T-cell (primary cell): ENCODE results near the gene SLU7. TPM values are rescaled to one million over a fixed set of nuclear protein-coding genes. Genes with fewer than 3 reads are reported as not detected.

Experiments
- ATAC-seq, 4 experiments: fragments of 200-7000 bp in 3 of 4; fragments of 150-1000 bp in 1 of 4; cut with Tn5 transposase; replicated peaks in 1 of 4; 1 replicate in 3 of 4; 2 replicates in 1 of 4; pipeline ENCODE4 v1.10.0; 2021; ENCODE audit warnings: moderate library complexity in 3 of 4, mild to moderate bottlenecking in 2 of 4, moderate number of reproducible peaks in 1 of 4
- CTCF ChIA-PET, 2 donors: fragments of 300-600 bp; sonication (Branson Sonifier 250); formaldehyde crosslinking; loops; one replicate each; lab custom pipeline; 2022; ENCODE audit warnings: antibody characterized with exemption in 2 of 2; lab: Charles Lee
- POLR2A ChIA-PET, 2 donors: fragments of 300-600 bp; sonication (Branson Sonifier 250); formaldehyde crosslinking; loops; one replicate each; lab custom pipeline; 2022; ENCODE audit warnings: antibody characterized with exemption in 2 of 2; lab: Charles Lee
- DNase-seq, 35 experiments: peaks; one replicate each; pipeline versions ENCODE4 v3.0.0 to v3.0.0-alpha.2; 2013 to 2023
- H3K27ac ChIP-seq: one replicate; pipeline ENCODE4 v1.5.1; 2013; ENCODE audit warnings: low read length
- H3K27me3 ChIP-seq, 2 experiments: replicated peaks in 1 of 2; 1 replicate in 1 of 2; 2 replicates in 1 of 2; pipeline versions ENCODE4 v1.6.1 to v1.7.0; 2013; ENCODE audit warnings: low read length in 1 of 2, mixed read lengths in 1 of 2; ENCODE audit not compliant: control insufficient read depth in 2 of 2, insufficient read depth in 2 of 2; ENCODE audit errors: extremely low read depth in 1 of 2
- H3K36me3 ChIP-seq, 2 donors: 1 replicate in 1 of 2; 2 replicates in 1 of 2; pipeline versions ENCODE4 v1.6.1 to v1.7.0; 2013; ENCODE audit warnings: low read length in 1 of 2; ENCODE audit not compliant: control insufficient read depth in 2 of 2, insufficient read depth in 1 of 2; ENCODE audit errors: extremely low read depth in 1 of 2
- H3K4me1 ChIP-seq, 2 experiments: 1 replicate in 1 of 2; 2 replicates in 1 of 2; pipeline versions ENCODE4 v1.6.1 to v1.7.0; 2013; ENCODE audit warnings: low read length in 2 of 2, mixed read lengths in 1 of 2; ENCODE audit not compliant: insufficient read depth in 2 of 2, control insufficient read depth in 1 of 2; ENCODE audit errors: extremely low read depth in 1 of 2
- H3K4me3 ChIP-seq, 2 donors: 1 replicate in 1 of 2; 2 replicates in 1 of 2; pipeline versions ENCODE4 v1.5.1 to v1.7.0; 2013; ENCODE audit warnings: mild to moderate bottlenecking in 2 of 2, low read length in 1 of 2, moderate library complexity in 1 of 2; ENCODE audit not compliant: control insufficient read depth in 1 of 2; ENCODE audit errors: extremely low read depth in 1 of 2
- H3K9me3 ChIP-seq: 2 replicates; pipeline ENCODE4 v1.7.0; 2013
- H3K27ac Mint-ChIP-seq, 2 donors: one replicate each; pipeline ENCODE4 v1.8.0; 2020 to 2021; ENCODE audit warnings: mild to moderate bottlenecking in 2 of 2, mixed read lengths in 2 of 2
- H3K27me3 Mint-ChIP-seq, 2 donors: one replicate each; pipeline ENCODE4 v1.8.0; 2021 to 2022; ENCODE audit warnings: mixed read lengths in 2 of 2
- H3K36me3 Mint-ChIP-seq: one replicate; pipeline ENCODE4 v1.8.0; 2021; ENCODE audit warnings: mixed read lengths
- H3K4me1 Mint-ChIP-seq, 3 donors: one replicate each; pipeline ENCODE4 v1.8.0; 2020 to 2022; ENCODE audit warnings: mixed read lengths in 3 of 3, mild to moderate bottlenecking in 1 of 3
- H3K4me3 Mint-ChIP-seq, 3 donors: one replicate each; pipeline ENCODE4 v1.8.0; 2020 to 2022; ENCODE audit warnings: mild to moderate bottlenecking in 3 of 3, mixed read lengths in 3 of 3, moderate library complexity in 3 of 3
- H3K9me3 Mint-ChIP-seq, 3 donors: one replicate each; pipeline ENCODE4 v1.8.0; 2020 to 2022; ENCODE audit warnings: mixed read lengths in 3 of 3
- WGBS: methylation state at CpG from one replicate; pipeline ENCODE4 v1.1.5; 2013; ENCODE audit warnings: missing lambda C conversion rate; ENCODE audit not compliant: insufficient coverage; 5-methylcytosine and 5-hydroxymethylcytosine counted together
- total RNA-seq, 35 experiments: library from RNA in 6 of 35; stranded (reverse) in 6 of 35; fragments of 120-200 nt in 1 of 35; gene quantifications; one replicate each; pipeline versions ENCODE4 v1.2.1 to v1.2.4 and lab custom pipeline; 2013 to 2026

Gene SLU7
- total RNA-seq, 5 donors from 2014 or later (not counting 1 experiment from before 2014, with no cell fraction given): 64.9 to 76.8 (median 75.2) TPM

- WGBS: 21% methylated on average over 2 of the region's 4 CpGs
- H3K36me3 ChIP-seq: no peaks in the 10 kb centered on the region
- H3K4me3 ChIP-seq: no peak overlapping the region
- H3K4me1 ChIP-seq: no peaks in the 10 kb centered on the region
- H3K36me3 Mint-ChIP-seq: no peaks in the 10 kb centered on the region
- ChIA-PET CTCF (interaction anchor here (0.6 to 0.9 kb wide), 3 partner anchors 11 to 1106 kb away, joined by 3 to 4 read pairs (median 3); no protein-coding TSS in a partner anchor), POLR2A (no interaction called here)
- ATAC-seq (no peak), DNase-seq (no peak)
- H3K9me3 Mint-ChIP-seq: no peaks in the 10 kb centered on the region
- H3K4me1 Mint-ChIP-seq: no peaks in the 10 kb centered on the region
- no peak overlapping the region for H3K4me3 Mint-ChIP-seq
- H3K27ac ChIP-seq: no peak overlapping the region
- no peak overlapping the region for H3K27ac Mint-ChIP-seq
- no peaks in the 10 kb centered on the region for H3K9me3 ChIP-seq
- H3K27me3 Mint-ChIP-seq: peaks cover 30 to 31% of the 10 kb centered on the region in 2 donors
- no peaks in the 10 kb centered on the region for H3K27me3 ChIP-seq
Measured at GRCh38 chr5:160379511-160379910, 39.4 kb downstream of the SLU7 start.

GRCh38 chr5:160378330-160378729 lies 40.6 kb downstream of the SLU7 start:
- no peaks in the 10 kb centered on the region for H3K27me3 ChIP-seq
- no peaks in the 10 kb centered on the region for H3K9me3 ChIP-seq
- H3K4me3 Mint-ChIP-seq: no peak overlapping the region
- no peak overlapping the region for H3K27ac Mint-ChIP-seq
- no CpG with 5 or more reads among the region's 2 CpGs for WGBS
- H3K27ac ChIP-seq: no peak overlapping the region
- no peaks in the 10 kb centered on the region for H3K4me1 Mint-ChIP-seq
- no peaks in the 10 kb centered on the region for H3K4me1 ChIP-seq
- H3K4me3 ChIP-seq: no peak overlapping the region
- POLR2A ChIA-PET: no interaction called here
- ATAC-seq: no peak
- no peak for DNase-seq
- no peaks in the 10 kb centered on the region for H3K9me3 Mint-ChIP-seq
- CTCF ChIA-PET: no interaction called here
- H3K27me3 Mint-ChIP-seq: peaks cover 31 to 40% of the 10 kb centered on the region in 2 donors
- no peaks in the 10 kb centered on the region for H3K36me3 Mint-ChIP-seq
- no peaks in the 10 kb centered on the region for H3K36me3 ChIP-seq

GRCh38 chr5:160377651-160378050 lies 41.2 kb downstream of the SLU7 start:
- Histone ChIP-seq H3K9me3 (no peaks in the 10 kb centered on the region), H3K27me3 (no peaks in the 10 kb centered on the region), H3K27ac (no peak overlapping the region), H3K36me3 (no peaks in the 10 kb centered on the region), H3K4me3 (no peak overlapping the region), H3K4me1 (no peaks in the 10 kb centered on the region)
- WGBS: 67% methylated on average over 1 of the region's 5 CpGs
- Mint-ChIP-seq H3K36me3 (no peaks in the 10 kb centered on the region), H3K27me3 (peaks cover 37 to 47% of the 10 kb centered on the region in 2 donors), H3K9me3 (no peaks in the 10 kb centered on the region), H3K4me1 (no peaks in the 10 kb centered on the region), H3K4me3 (no peak overlapping the region), H3K27ac (no peak overlapping the region)
- DNase-seq: no peak
- ATAC-seq: no peak
- CTCF ChIA-PET: interaction anchor here (0.6 to 1.1 kb wide), 6 partner anchors 13 to 542 kb away, joined by 4 to 6 read pairs (median 5); no protein-coding TSS in a partner anchor
- POLR2A ChIA-PET: interaction anchor here in 1 of 2 donors (0.7 kb wide), 1 partner anchor 343 kb away, joined by 3 read pairs; no protein-coding TSS in a partner anchor

GRCh38 chr5:160376416-160376815 lies 42.5 kb downstream of the SLU7 start:
- no peak for ATAC-seq
- CTCF ChIA-PET: interaction anchor here (0.6 to 1.1 kb wide), 2 partner anchors 47 to 355 kb away, joined by 4 to 16 read pairs; no protein-coding TSS in a partner anchor
- Histone ChIP-seq H3K27me3 (no peaks in the 10 kb centered on the region), H3K9me3 (no peaks in the 10 kb centered on the region), H3K4me3 (no peak overlapping the region), H3K4me1 (no peaks in the 10 kb centered on the region), H3K27ac (no peak overlapping the region), H3K36me3 (no peaks in the 10 kb centered on the region)
- no peaks in the 10 kb centered on the region for H3K4me1 Mint-ChIP-seq
- POLR2A ChIA-PET: interaction anchor here in 1 of 2 donors (0.6 kb wide), 1 partner anchor 192 kb away, joined by 7 read pairs; no protein-coding TSS in a partner anchor
- H3K27ac Mint-ChIP-seq: no peak overlapping the region
- no peaks in the 10 kb centered on the region for H3K36me3 Mint-ChIP-seq
- H3K27me3 Mint-ChIP-seq: peaks cover 45 to 49% of the 10 kb centered on the region in 2 donors
- no peak overlapping the region for H3K4me3 Mint-ChIP-seq
- H3K9me3 Mint-ChIP-seq: no peaks in the 10 kb centered on the region
- no peak for DNase-seq

- Mint-ChIP-seq H3K4me3 (no peak overlapping the region), H3K36me3 (no peaks in the 10 kb centered on the region), H3K4me1 (peaks cover 0 to 4% (median 1%) of the 10 kb centered on the region in 3 donors), H3K27me3 (peaks cover 49 to 56% of the 10 kb centered on the region in 2 donors), H3K27ac (no peak overlapping the region), H3K9me3 (no peaks in the 10 kb centered on the region)
- DNase-seq: no peak
- no peak overlapping the region for H3K27ac ChIP-seq
- WGBS: no CpG with 5 or more reads among the region's 2 CpGs
- ChIA-PET CTCF (no interaction called here), POLR2A (no interaction called here)
- H3K9me3 ChIP-seq: no peaks in the 10 kb centered on the region
- H3K4me3 ChIP-seq: no peak overlapping the region
- no peaks in the 10 kb centered on the region for H3K36me3 ChIP-seq
- H3K27me3 ChIP-seq: peaks cover 0 to 6% of the 10 kb centered on the region in 2 experiments
- peaks cover 0 to under 1% of the 10 kb centered on the region in 2 experiments for H3K4me1 ChIP-seq
- ATAC-seq: no peak
Measured at GRCh38 chr5:160375701-160376100, 43.2 kb downstream of the SLU7 start.

GRCh38 chr5:160375166-160375565 lies 43.7 kb downstream of the SLU7 start:
- no peaks in the 10 kb centered on the region for H3K36me3 ChIP-seq
- POLR2A ChIA-PET: no interaction called here
- no peak for DNase-seq
- CTCF ChIA-PET: no interaction called here
- ATAC-seq: no peak
- peaks cover 0 to 6% of the 10 kb centered on the region in 2 experiments for H3K4me1 ChIP-seq
- Mint-ChIP-seq H3K27me3 (peaks cover 51 to 59% of the 10 kb centered on the region in 2 donors), H3K36me3 (no peaks in the 10 kb centered on the region), H3K4me1 (peaks cover 0 to 6% (median 6%) of the 10 kb centered on the region in 3 donors), H3K4me3 (no peak overlapping the region), H3K27ac (no peak overlapping the region), H3K9me3 (no peaks in the 10 kb centered on the region)
- no peak overlapping the region for H3K27ac ChIP-seq
- no peaks in the 10 kb centered on the region for H3K9me3 ChIP-seq
- no peak overlapping the region for H3K4me3 ChIP-seq
- peaks cover 0 to 11% of the 10 kb centered on the region in 2 experiments for H3K27me3 ChIP-seq
